Thoracic aorta (tissue), 2 donors: Measurements from ENCODE around the gene CCDC174. TPM values are rescaled to one million over a fixed set of nuclear protein-coding genes. Genes with fewer than 3 reads are reported as not detected.

Source experiments
- ATAC-seq: fragments of 150-250 bp; one replicate; pipeline ENCODE4 v1.8.0; 2017; ENCODE audit warnings: low read depth; ENCODE audit not compliant: insufficient number of reproducible peaks, low FRiP score
- DNase-seq: peaks from one replicate; pipeline ENCODE4 v3.0.0-alpha.2; 2020; ENCODE audit warnings: low spot score
- H3K27ac ChIP-seq, 2 donors: fragments of 200-600 bp; sonication (generic); 1 replicate in 1 of 2; 2 replicates in 1 of 2; pipeline ENCODE4 v1.5.1; 2016; ENCODE audit warnings: mild to moderate bottlenecking in 2 of 2, moderate library complexity in 2 of 2
- H3K27me3 ChIP-seq: fragments of 200-600 bp; sonication (generic); replicated peaks from 2 replicates; pipeline ENCODE4 v1.6.0; 2016; ENCODE audit warnings: mild to moderate bottlenecking; ENCODE audit not compliant: insufficient read depth
- H3K36me3 ChIP-seq: fragments of 200-600 bp; sonication (generic); one replicate; pipeline ENCODE4 v1.5.1; 2016
- H3K4me1 ChIP-seq, 2 donors: fragments of 200-600 bp; sonication (generic); 1 replicate in 1 of 2; 2 replicates in 1 of 2; pipeline versions ENCODE4 v1.5.1 to v1.6.0; 2016; ENCODE audit warnings: low read depth in 2 of 2, mild to moderate bottlenecking in 1 of 2; ENCODE audit not compliant: control insufficient read depth in 1 of 2
- H3K4me3 ChIP-seq: fragments of 200-600 bp; sonication (generic); 2 replicates; pipeline ENCODE4 v1.5.1; 2016; ENCODE audit warnings: mild to moderate bottlenecking
- H3K9me3 ChIP-seq: fragments of 200-600 bp; sonication (generic); 2 replicates; pipeline ENCODE4 v1.5.1; 2016
- CTCF ChIP-seq: fragments of 200-600 bp; sonication (generic); IDR thresholded peaks from one replicate; pipeline ENCODE4 v1.5.1; 2019; ENCODE audit warnings: antibody characterized with exemption
- total RNA-seq, 2 donors: library from RNA; depleted of rRNA; stranded (reverse); fragments of >200 nt; gene quantifications; one replicate each; pipeline versions ENCODE4 v1.1.0 to v1.2.3, GENCODE V29; 2016

CCDC174 gene
- total RNA-seq, 2 donors from 2014 or later = 9.6 to 34.6 TPM

DNA sequence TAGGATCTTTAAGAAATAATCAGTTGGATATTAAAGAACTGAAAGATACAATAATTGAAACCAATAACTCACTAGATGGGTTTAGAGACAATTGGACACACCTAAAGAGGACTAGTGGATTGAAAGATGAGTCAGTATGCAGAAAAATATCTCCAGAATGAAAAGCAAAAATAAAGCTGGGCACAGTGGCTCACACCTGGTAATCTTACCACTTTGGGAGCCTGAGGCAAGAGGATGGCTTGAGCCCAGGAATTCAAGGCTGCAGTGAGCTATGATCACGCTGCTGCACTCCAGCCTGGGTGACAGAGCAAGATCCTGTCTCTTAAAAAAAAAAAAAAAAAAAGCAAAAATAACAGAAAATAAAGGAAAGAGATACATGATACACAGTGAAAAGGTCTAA is 37.4 kb upstream of the CCDC174 start:
- no peaks in the 10 kb centered on the region for H3K27me3 ChIP-seq
- no peak for ATAC-seq
- H3K27ac ChIP-seq = no peak overlapping the region
- H3K4me3 ChIP-seq = no peak overlapping the region
- H3K9me3 ChIP-seq = no peaks in the 10 kb centered on the region
- no peaks in the 10 kb centered on the region for H3K36me3 ChIP-seq
- DNase-seq = no peak
- TF ChIP-seq CTCF = no peak
- H3K4me1 ChIP-seq = no peaks in the 10 kb centered on the region

DNA sequence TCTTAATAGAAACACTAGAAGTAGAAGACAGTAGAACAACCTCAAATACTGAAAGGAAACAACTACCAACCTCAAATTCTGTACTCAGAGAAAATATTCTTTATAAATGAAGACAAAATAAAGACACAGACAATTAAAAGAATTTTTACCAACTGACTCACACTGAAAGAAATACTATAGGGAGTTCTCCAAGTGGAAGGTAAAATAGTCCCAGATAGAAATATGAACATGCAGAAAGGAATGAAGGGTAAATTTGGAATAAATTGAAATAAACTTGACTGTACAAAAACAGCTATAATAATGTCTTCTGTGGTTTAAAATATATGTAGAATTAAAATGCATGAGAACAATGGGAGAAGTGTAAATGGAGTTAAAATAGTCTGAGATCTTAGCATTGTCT is 36.7 kb upstream of the CCDC174 start:
- DNase-seq (no peak), ATAC-seq (no peak)
- Histone ChIP-seq H3K4me3 (no peak overlapping the region), H3K27ac (no peak overlapping the region), H3K36me3 (no peaks in the 10 kb centered on the region), H3K27me3 (no peaks in the 10 kb centered on the region), H3K4me1 (no peaks in the 10 kb centered on the region), H3K9me3 (no peaks in the 10 kb centered on the region)
- TF ChIP-seq CTCF = no peak

DNA sequence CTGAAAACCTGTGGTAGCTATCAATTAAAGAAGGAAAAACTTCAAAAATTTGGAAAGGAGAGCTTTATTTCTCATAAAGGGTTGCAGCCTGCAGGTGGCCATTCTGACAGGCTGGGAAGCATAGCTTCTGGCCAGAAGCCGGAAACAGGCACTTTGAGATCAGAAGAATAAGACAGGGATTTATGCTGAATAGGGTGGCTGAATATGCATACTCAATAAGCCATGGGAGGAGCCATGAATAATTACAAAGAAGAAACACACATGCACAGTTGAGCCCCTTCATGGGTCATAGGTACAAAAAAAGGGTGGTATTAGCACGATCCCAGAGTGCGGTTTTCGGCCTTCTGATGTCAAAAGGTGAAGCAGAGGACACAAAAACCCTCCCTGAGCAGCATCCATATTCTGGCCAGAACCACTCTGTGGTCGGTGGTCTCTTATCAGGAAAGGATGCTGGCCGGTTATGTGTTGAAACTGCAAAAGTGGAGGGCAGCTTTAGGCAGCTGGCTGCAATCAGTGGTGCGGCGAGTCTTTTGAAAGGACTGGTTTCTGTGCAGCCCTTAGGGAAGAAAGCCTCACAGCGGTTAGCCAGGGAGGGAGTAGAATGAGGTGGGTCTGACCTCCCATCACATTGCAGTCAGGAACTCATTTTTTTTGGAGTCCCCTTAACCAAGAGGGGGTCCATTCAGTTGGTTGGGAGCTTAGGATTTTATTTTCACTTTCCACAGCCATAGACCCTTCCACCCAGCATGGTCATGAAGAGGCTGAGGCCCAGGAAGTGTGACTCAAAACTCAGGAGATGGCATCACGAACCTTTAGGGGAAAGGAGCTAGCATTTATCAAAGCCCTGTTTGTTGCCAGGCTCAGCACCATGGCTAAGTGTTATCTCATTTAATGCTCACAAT is 34.7 kb upstream of the CCDC174 start:
- Histone ChIP-seq H3K27ac (no peak overlapping the region), H3K9me3 (no peaks in the 10 kb centered on the region), H3K36me3 (no peaks in the 10 kb centered on the region), H3K27me3 (no peaks in the 10 kb centered on the region), H3K4me1 (no peaks in the 10 kb centered on the region), H3K4me3 (no peak overlapping the region)
- ATAC-seq (no peak), DNase-seq (no peak)
- TF ChIP-seq CTCF = no peak

- DNase-seq = no peak
- H3K36me3 ChIP-seq = no peaks in the 10 kb centered on the region
- no peak overlapping the region for H3K27ac ChIP-seq
- H3K9me3 ChIP-seq = no peaks in the 10 kb centered on the region
- no peak for ATAC-seq
- no peaks in the 10 kb centered on the region for H3K27me3 ChIP-seq
- TF ChIP-seq CTCF = no peak
- no peaks in the 10 kb centered on the region for H3K4me1 ChIP-seq
- H3K4me3 ChIP-seq = no peak overlapping the region
Observed at GRCh38 chr3:14617508-14618023, 34.0 kb upstream of the CCDC174 start.

- H3K27ac ChIP-seq = no peak overlapping the region
- H3K9me3 ChIP-seq = no peaks in the 10 kb centered on the region
- no peak for TF ChIP-seq CTCF
- no peaks in the 10 kb centered on the region for H3K27me3 ChIP-seq
- H3K36me3 ChIP-seq = no peaks in the 10 kb centered on the region
- DNase-seq = no peak
- H3K4me1 ChIP-seq = no peaks in the 10 kb centered on the region
- ATAC-seq = no peak
- H3K4me3 ChIP-seq = no peak overlapping the region
Observed at GRCh38 chr3:14619605-14620004, 32.0 kb upstream of the CCDC174 start.
